Activated effector memory CD4-positive, alpha-beta T cell treated with anti-CD3 and anti-CD28 coated beads, Interleukin-2, amount 50 U/mL, for 16 hours (primary cell): Measurements from ENCODE around the gene TOR3A.
"Not testable (repeated sequence)": the region's sequence is repeated elsewhere in the genome, so short reads cannot be mapped to it uniquely, and the experiment has no call there.

Experiments
- DNase-seq: peaks from one replicate; pipeline ENCODE4 v3.0.0-alpha.2; 2020

Gene TOR3A, protein sequence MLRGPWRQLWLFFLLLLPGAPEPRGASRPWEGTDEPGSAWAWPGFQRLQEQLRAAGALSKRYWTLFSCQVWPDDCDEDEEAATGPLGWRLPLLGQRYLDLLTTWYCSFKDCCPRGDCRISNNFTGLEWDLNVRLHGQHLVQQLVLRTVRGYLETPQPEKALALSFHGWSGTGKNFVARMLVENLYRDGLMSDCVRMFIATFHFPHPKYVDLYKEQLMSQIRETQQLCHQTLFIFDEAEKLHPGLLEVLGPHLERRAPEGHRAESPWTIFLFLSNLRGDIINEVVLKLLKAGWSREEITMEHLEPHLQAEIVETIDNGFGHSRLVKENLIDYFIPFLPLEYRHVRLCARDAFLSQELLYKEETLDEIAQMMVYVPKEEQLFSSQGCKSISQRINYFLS

DNA sequence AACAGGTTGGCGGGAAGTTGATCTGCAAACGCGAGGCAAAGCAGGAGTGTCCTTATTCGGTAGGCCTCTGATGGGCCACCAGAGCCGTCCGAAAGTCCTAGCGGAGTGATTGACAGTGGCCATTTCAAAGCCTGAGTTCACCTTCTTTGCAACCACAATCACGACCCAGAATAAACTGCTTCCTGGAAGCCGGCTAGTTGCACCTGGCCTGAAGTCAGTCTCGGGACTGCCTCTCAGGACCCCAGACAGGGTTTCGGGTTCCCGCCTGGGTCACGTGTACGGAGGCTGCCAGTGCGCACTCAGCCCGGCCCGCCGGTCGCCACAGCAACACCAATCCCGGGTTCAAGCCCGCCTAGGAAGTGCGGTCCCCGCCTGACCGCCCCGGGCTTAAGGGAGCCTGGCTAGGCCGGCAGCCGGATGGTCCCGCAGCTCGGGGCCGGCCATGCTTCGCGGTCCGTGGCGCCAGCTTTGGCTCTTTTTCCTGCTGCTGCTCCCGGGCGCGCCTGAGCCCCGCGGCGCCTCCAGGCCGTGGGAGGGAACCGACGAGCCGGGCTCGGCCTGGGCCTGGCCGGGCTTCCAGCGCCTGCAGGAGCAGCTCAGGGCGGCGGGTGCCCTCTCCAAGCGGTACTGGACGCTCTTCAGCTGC is at the start of gene TOR3A:
TOR3A (plus strand) TSS at position 384 of the 646 bp plus-strand sequence; CDS start at position 443, 59 bp downstream.
- peak; percentile 92 for DNase-seq

DNA sequence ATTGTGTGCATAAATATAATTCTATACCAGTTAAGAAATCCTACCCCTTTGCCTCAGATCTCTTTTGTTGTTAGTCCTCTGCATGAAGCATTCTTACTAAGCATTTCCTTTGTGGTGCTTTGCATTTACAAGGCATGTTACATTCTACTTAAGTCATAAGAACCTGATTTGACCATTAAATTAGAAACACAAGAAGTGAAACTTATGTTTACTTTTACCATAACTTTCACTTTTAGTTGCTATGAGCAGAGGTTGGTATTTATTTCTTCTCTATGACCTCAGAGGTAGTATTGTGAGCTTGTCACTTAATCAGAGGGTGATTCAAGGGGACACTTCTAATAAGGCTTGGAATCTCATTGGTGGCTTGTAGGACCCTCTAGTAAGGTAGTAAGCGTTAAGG is 47.1 kb upstream of the TOR3A start:
- no peak for DNase-seq

DNA sequence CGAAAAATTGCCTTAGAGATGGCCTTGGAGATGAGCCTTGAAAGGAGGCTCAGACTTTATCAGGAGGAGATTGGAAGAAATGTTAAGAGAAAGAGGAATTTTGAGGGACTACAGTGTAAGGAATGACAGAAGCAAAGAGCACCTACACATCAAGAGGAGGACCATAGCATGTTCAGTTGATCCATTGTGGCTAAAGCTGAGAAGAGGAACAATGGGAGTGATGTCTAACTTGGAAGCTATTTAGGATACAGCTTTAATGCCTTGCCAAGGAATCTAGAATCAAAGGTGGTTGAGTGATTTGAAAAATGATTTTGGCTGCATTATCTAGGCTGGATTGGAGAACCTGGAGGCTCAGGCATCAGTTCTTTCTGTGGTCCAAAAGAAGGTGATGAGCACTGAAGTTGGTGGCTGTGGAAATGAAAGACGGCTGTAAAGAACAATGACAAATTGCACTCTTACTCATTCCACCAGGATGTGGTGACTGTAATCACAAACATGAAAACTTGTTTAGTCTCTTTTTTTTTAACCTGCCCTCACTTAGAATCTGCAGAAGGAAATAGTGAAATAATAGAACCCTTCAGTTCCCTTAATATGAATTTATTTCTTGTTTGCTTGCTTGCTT is 44.9 kb upstream of the TOR3A start:
- DNase-seq, result no peak

DNA sequence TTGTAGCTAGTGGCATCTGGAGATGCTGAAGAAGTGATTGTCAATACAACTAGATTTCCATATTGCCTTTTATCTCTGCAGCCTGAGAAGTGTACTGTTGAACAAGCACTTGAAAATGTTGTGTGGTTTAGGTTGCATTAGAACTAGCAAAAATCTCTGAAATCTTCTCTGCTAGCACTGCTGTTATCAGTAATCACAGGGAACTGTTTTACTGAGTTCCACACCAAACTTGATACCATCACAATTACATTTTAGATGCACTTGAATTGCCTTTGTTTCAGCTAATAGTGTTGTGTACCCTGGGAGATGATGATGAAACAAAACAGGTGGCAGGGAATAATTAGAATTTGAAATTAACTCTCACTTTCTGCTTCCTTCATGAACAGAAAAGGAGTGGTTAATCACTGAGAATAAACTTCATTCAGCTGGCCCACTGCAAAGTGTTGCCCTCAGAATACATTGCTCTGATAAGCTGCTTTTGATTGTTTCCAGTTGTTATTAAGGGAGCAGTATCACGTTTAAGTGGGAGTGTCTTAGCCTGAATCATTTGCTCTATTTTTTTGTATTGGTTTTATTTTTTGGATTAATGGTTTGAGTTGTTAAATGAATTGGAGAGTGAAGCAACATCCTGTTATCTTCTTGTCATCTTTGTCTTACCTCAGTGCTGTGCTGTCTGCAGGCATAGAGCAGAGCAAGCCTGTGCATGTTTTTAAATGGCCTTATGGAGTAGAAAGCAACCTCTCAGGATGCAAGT is 43.2 kb upstream of the TOR3A start:
- no peak for DNase-seq

DNA sequence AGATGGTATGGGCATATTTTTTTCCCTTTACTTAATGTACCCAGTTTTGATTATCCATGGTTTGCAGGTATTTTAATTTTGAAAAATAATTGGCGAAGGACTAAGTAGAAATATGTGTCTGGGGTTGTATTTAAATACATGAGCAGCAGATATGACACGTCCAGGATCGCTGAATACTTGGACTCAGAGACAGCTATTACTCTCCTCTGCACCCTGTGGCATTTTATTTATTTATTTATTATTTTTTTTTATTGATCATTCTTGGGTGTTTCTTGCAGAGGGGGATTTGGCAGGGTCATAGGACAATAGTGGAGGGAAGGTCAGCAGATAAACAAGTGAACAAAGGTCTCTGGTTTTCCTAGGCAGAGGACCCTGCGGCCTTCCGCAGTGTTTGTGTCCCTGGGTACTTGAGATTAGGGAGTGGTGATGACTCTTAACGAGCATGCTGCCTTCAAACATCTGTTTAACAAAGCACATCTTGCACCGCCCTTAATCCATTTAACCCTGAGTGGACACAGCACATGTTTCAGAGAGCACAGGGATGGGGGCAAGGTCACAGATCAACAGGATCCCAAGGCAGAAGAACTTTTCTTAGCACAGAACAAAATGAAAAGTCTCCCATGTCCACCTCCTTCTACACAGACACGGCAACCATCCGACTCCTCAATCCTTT is 42.2 kb upstream of the TOR3A start:
- DNase-seq, result not testable (repeated sequence)

DNA sequence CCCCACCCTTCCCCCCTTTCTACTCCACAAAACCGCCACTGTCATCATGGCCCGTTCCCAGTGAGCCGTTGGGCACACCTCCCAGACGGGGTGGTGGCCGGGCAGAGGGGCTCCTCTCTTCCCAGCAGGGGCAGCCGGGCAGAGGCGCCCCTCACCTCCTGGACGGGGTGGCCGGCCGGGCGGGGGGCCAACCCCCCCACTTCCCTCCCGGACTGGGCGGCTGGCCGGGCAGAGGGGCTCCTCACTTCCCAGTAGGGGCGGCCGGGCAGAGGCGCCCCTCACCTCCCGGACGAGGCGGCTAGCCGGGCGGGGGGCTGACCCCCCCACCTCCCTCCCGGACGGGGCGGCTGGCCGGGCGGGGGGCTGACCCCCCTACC is 41.7 kb upstream of the TOR3A start:
- DNase-seq, result not testable (repeated sequence)

DNA sequence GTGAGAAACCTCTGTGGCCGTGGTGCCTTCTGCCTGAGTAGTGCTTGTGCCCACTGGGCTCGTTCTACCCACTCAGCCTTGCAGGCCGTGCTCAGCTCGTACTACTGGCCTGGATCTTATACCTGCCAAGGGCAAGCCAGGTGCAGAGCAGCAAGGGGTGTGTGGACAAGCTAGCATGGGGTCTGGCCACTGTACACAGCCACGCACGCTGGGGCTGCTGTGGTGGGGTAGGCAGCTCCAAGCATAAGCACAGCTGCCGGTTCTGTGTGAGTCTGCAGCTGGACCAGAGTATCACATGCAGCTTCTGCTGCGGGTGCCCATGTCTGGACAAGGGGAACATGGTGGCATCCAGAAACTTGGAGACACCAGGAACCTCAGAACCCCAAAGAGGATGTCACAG is 39.8 kb upstream of the TOR3A start:
- no peak for DNase-seq

DNA sequence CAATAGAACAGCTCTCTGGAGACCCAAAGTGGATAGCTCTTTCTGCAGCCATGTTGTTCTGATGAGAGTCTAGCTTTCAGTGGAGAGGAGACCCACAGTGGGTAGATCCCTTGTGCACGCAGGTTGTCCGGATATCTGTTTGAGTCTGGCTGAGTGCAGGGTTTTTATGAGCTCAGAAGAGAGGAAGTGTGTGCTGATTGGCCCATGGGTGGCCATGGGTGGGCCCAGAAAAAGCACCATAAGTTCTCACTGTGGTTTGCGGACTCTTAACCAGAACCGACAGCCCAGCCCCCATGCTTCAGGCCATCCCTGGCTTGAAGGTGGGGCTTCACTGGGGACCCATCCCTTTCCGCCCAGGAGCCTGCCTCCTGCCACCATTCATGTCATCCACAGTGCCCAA is 39.2 kb upstream of the TOR3A start:
- DNase-seq, result no peak

DNA sequence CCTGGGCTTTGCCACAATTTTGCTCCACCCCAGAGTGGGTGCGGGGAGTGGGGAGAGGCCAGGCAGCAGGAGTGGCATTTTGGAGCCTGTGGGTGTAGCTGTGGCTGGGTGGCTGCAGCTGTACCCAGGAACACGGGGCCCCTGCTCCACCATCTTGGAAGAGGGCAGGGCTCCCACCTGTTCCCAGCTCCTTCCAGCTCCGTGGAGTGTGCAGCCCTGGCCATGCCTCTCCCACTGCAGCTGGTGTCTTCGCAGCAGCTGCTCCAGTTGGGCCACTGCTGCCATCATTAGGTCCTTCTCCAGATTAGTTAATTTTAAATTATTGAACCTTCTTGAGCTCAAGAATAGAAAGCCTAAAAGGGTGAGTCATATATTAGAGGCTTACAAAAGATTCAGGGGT is 38.6 kb upstream of the TOR3A start:
- DNase-seq, result no peak

DNA sequence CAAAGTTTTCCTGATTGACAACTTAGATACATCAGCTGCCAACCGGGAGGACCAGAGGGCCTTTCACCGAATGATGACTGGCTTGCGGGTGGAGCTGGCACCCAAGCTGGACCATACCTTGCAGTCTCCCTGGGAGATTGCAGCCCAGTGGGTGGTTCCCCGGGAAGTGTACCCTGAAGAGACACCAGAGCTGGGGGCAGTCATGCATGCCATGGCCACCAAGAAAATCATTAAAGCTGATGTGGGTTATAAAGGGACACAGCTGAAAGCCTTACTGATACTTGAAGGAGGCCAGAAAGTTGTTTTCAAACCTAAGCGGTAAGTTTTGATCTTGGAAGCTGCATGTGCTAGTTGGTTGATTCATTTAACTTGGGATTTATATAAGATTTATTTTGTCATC is 38.0 kb upstream of the TOR3A start:
- no peak for DNase-seq

DNA sequence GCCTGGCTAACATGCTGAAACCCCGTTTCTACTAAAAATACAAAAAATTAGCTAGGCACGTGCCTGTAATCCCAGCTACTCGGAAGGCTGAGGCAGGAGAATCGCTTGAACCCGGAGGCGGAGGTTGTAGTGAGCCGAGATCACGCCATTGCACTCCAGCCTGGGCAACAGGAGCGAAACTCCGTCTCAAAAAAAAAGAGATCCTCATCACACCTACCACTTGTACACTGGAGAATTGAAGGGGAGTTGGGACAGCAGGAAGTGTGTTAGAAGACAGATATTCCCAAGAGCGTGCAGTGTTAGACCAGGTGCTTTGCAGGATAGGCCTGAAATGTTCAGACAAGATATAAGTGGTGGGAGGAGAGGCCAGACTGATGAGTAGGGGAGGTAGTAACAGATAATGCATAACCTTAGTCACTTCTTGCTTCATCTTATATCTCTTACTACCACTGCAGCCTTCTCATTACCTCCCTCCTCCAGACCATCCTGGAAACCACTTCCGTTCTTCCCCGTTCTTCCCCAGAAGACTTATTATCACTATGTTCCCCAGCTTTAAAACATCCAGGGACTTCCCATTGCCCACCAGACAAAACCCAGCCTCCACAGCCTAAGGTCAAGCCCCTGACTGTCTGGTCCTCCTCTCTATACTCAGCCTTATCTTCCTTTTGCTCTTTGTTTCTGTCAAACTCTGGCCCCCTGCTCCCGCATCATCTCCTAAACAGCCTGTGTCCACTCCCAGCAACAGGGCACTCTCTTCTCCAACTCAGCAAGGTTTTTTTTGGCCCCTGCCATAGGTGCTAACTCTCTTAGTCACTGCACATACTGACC is 34.8 kb upstream of the TOR3A start:
- no peak for DNase-seq

DNA sequence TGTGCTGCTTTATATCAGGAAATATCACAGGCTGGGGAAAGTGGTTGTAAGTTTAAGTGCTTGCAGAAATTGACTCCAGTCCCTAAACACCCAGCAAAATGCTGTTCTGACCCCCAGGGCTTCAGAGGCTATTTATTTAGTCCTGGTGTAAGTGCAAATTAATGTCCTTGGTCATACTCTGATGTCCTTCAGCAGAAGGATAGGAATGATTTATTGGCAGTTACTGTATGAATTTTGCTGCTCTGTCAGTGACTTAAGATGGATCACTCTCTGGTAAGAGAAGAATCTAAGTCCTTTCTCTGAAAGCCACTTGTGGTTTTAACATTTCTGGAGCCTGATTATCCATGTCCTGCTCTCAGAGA is 34.3 kb upstream of the TOR3A start:
- DNase-seq, result no peak

DNA sequence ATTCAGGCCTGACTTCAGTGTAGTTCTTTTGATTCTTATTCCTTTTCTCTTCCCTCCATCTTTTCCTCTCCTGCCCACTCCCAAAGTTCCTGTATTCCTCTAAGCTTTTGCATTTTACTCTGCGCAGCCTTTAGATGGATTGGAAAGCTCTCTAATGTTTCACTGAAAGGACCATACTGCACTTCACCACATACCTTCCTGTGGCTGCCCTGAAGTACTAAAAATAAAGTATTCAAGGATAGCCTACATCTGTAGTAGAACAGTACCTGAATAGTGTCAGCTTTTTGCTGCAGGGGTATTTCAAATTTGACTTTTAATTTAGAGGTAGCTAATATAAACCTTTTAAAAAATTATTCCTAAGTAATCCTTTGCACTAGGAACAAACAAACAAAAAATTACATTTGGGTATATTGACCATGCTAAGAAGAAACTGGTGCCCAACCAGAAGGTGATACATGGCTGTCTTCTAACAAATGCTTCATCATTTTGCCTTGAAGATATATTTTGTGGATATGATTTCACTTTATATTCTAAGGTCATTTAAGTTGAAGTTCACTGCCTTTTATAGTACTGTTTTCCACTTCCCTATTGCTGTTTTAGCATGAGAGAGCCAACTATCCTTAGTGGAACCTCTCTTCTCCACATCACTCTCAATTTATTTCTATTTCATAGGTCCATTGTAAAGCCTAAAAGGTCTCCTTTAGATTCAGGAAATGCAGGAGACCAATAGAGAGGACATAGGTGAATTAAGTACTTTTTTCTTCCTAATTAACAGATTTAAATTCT is 33.3 kb upstream of the TOR3A start:
- DNase-seq, result no peak

DNA sequence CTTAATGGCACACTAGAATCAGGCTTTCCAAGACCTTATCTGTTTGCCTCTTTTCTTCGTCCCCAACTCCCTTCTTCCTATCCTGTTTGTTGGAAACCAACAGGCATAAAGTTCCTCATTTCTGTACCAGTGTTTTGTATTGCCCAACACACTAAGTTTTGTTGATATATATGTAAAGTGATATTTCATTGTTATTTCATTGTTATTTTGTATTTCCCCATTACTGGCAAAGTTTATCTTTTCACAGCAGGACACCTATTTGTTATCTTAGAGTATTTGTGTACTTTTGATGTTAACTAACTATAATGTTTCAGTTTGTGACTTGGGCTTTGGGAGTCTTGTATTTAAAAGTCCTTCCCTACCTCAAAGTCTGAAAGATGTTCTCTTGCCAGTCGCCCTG is 29.1 kb upstream of the TOR3A start:
- DNase-seq, result no peak

DNA sequence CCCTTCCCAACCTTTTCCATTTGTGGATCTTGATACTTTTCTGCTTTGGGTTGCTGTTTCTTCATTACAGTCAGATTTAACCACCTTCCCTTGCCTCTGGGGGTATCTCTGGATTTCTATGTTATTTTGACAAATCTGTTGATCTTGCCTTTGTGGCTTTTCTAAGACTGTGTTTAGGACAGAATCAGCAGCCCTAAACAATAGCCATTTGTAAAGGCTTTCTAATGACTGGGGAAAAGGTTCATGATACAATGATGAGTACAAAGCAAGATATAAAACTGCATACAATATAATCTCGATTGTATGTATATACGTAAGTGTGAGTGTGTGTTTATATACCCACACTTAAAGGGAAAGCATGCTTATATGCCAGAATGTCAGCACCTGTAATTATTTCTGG is 28.4 kb upstream of the TOR3A start:
- no peak for DNase-seq

DNA sequence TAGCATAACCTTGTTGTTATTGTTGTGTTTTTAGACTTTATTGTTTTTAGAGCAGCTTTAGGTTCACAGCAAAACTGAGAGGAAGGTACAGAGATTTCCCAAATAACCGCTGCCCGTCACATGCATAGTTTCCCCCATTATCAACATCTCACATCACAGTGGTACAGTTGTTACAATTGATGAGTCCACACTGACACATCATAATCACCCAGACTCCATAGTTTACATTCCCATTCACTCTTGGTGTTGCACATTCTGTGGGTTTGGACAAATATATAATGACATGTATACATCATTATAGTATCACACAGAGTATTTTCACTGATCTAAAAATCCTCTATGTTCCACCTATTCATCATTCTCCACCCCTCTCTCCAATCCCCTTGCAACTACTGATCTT is 25.9 kb upstream of the TOR3A start:
- no peak for DNase-seq

DNA sequence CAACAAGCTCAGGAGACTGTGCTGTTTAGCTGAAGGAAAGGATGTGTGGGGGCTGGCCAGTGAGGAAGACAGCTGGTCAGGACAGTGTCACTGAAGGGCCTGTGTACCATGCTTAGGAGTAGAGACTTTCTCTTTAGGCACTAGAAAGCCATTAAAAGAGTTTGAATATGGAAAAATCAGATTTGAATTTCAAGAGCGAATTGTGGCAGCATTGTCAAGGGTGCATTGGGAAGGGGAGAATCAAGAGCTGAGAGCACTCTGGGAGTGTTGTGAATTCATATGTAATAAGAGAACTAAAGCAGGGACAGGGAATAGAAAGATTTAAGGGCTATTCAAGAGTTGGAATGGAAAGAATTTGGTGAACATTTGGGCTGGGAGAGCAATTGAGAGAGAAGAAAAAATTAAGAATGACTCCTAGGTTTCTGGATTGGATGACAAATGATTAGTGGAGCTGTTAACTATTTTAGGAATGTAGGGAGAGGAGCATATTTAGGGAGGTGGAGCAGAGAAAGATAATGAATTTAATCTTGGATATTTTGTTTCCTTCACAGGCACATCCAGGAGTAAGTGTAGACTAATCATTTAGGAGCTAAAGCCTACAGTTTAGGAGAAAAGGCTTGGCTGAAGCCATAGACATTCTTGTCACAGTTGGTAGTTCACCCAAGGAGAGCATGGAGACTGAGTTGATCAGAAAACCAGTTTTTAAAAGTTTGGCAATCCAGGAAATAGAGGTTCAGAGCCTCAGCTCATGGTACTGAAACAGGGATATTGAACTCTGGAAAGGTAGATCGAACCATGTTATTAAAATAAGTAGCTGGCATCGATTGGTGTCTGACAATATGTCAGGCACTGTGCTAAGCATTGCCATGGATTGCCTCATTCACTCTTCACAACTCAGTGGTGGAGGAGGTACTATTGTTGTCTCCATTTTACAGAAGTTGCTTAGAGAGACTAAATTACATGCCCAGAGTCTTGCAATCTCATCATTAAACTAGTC is 23.1 kb upstream of the TOR3A start:
- DNase-seq, result no peak

DNA sequence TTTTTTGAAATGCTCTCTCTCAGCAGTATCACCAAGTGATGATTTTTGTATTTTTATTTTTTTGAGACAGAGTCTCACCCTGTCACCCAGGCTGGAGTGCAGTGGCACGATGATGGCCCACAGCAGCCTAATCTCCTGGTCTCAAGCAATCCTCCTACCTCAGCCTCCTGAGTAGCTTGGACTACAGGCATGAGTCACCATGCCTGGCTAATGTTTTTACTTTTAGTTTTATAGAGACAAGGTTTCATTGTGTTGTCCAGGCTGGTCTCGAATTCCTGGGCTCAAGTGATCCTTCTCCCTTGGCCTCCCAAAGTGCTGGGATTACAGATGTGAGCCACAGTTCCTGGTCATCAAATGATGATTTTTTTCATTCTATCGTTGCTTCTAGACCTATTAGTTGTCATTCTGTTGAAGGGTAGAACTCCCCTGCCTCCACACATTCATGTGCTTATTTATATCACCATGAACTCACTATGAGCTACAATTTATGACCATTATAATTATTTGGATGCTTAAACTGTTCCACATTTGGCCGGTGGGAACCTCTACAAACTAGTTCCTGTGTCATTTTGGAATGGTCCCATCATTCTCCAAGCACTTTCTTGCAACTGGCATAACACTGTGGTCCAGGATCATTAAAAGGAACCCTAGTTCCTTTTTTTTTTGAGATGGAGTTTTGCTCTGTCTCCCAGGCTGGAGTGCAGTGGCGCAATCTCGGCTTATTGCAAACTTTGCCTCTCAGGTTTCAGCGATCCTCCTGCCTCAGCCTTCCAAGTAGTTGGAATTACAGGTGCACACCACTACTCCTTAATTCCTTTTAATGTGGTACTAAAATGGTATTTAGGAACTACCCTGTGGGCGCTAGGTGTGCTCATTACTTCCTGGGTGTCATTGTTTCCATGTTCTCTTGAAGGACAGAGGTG is 20.2 kb upstream of the TOR3A start:
- no peak for DNase-seq

DNA sequence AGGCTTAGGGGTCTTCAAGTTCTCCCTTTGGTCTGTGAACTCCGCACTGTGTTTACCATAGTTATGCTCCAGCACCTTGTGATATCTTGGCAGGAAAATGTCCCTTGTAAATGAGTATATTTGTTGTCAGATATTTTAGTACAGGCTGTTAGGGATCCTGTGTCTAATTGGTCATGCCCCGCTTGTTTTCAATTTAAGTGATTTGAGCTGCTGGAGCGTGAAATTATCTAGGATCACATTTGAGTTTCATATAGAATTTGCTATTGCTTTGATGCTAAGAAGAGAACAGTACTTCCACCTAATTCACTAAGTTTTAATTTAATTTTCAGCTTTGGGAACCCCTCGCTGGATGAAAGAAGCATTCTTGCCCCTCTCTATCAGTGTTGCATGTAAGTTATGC is 15.4 kb upstream of the TOR3A start:
- no peak for DNase-seq
